ENCODE results near the gene NUAK1.
"Not testable (repeated sequence)": the region's sequence is repeated elsewhere in the genome, so short reads cannot be mapped to it uniquely, and the experiment has no call there.

Gene NUAK1

GRCh38 chr12:106145539-106146447 is 7.0 kb upstream of the NUAK1 start:
- DNase-seq = no peak

GRCh38 chr12:106144847-106145246 is 6.1 kb upstream of the NUAK1 start:
- DNase-seq = peak; percentile 7

- no peak for DNase-seq
Measured at GRCh38 chr12:106142591-106143261, 4.0 kb upstream of the NUAK1 start.

GRCh38 chr12:106141920-106142319 is 3.2 kb upstream of the NUAK1 start:
- DNase-seq = not testable (repeated sequence)

- DNase-seq = no peak
Measured at GRCh38 chr12:106141452-106141851, 2.7 kb upstream of the NUAK1 start.

DNA sequence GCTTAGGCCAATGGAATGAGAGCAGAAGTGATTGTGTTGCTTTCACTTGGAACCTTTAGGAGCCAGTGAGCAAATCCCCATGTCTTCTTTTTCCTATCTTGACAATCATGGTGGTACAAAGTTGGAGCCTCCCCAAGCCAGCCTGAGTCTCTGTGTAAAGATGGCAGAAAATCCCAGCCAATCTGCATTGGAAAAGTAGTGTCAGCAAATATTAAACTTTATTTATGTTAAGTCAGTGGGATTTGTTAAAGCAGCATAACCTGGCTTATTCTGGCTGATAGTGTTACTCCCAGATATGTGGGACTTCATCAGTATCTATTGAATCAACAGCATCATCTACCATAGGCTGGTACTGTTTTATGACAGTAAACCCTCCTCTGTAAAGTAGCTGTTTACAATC is 2.2 kb upstream of the NUAK1 start:
- DNase-seq = no peak

GRCh38 chr12:106140223-106140986 is 1.7 kb upstream of the NUAK1 start:
- no peak for DNase-seq

GRCh38 chr12:106139422-106140171 is 843 bp upstream of the NUAK1 start:
- no peak for DNase-seq

DNA sequence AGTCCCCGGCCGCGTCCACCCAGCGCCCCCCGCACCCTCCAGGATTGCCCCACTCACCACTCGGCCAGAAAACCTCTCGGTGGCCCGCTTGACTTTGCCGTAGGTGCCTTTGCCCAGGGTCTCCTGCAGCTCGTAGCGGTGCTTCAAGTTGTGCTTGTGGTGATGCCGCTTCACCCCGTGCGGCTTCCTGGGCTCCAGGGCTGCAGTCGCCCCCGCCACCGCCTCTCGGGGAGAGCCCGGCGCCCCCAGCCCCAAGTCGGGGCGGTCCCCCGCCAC is 459 bp downstream of the NUAK1 start:
- no peak for DNase-seq

DNA sequence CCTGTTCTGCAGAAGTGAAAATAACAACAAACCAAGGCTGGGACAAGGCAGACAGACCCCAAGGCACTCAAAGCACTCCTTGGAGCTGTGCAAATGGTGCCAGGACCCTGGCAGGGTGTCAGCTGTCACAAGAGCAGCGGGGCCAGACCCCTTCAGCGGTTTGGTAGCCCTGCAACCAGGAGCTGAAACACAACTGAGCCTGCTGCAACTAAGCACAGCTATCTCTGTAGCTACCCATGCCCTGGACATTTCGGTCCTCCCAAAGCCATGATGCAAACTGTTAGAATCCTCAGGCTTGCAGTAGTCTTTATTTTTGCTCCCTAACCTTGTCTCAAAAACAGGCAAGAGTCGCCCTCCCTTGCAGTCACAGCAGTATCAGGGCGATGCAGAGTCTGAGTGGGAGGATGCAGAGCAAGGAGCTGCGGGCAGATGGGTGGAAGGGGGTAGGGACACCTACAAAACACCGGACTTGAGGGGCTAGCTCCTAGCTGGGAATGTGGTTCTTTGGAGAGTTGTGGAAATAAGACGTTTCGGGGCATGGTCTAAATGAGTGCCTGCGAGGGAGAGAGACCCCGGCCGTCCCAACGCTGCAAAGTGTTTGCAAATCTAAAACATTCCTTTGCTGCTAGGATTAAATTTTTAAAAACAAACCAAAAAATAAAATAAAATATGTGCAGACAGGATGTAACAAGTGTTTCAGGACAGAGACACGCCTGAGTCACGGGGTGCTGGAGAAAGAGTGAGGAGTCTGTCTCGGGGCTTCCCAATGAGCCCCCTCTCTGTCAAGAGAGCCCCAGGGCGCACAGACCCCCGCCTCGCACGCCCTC is 1.0 kb downstream of the NUAK1 start:
- DNase-seq = no peak

DNA sequence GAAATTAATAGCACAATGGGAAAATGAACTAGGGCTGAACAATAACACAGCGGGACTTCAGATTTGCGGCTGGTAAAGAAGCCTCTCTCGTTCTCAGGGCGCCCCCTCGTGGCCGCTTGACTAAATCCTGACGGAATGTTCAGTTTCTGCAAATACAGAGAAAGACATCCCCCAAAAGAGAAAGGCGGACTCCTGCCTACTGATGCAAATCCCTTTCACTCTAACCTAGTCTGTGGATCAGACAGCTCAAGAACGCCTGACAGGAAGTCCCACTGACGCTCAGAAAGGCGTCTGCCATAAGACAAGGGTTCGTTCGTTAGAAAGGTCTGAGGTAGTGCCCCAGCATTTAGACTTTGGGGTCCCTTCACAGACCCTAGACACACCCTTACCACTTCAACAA is 2.5 kb downstream of the NUAK1 start:
- peak; percentile 64 for DNase-seq

- DNase-seq = no peak
Measured at GRCh38 chr12:106135781-106136180, 3.0 kb downstream of the NUAK1 start.

DNA sequence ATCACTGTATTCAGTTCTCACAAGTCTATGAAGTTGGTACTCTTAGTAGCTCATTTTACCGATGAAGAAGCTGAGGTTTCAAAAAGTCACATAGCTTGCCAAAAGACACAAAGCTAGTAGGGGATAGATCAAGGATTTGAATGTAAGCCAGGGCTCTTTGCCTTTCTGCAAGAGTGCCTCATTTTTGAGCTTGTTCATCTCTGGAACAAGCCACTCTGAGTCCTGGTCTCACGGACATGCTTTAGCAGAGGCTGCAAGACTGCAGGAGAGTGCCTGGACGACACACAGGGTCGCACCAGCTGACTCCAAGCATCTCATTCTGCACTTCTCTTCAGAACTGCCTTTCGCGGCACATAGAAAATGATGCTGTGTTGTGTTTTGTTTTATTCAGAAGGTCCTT is 3.7 kb downstream of the NUAK1 start:
- DNase-seq = no peak

DNA sequence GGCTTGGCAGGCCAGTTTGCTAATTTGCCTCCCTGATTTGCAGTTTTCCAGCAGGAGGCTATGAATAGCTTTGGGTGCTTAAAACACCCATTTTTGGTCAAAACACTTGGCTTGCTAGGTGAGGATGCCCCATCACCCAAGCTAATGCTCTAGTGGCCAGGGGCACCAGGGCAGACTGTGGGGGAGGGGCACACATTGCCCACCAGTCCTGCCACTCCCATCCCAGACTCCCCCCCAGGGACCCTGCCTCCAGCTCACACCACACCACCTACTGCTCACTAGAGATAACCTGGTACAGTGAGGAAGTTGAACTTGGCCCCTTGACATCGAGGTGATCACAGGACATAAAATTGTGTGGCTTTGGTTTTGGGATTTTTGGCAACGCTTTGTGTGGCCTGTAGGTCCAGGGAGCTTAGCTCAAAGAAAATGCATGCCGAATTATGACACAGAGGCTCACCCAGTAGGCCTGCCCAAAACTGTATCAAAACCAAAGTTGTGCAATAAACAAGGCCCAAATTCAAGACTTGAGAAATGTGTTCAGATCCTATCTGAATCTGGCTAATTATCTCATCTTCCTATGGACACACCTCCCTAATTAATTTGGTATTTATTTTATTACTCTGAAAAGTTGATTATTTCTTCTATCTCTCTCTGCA is 4.3 kb downstream of the NUAK1 start:
- DNase-seq = no peak

DNA sequence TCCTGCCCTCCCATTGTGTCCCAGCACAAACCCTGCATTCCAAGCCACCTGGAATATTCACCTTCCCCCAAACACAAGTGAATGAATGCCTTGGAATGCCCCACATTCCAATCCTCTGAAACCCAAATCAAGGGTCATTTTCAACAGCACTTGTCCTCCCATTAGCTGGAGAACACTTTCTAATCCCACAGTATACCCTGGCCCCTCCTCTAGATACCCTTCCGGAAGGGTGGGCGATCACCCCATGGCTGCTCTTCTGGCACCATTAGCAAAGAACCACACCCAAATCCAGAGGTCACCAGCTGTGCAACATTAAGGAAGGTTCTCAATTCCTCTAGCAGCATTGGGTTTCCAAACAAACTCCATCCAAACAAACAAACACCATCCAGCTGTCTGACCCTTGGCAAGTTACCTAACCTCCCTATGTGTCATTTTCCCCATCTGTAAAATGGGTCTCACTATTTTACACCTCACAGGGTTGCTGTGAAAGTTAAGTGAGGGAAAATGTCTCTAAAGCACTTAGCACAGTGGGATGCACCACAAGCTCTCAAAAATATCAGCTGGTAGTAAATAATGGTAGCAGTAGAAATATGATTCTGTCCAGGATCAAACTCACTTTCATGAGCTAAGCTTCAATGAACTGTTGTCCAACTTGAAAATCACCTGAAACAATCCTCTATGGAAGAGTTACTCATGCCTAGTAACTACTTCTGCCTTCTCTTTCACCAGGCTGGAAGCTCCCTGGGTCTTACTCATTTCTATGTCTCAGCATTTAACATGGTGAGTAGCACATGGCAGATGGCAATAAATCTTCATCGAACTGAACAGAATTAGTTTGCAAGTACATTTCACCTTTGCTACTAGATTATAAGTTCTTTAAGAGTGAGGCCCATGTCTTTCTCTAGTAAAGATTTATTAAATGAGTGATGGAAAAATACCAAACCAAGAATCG is 5.3 kb downstream of the NUAK1 start:
- no peak for DNase-seq

- no peak for DNase-seq
Measured at GRCh38 chr12:106132175-106133135, 6.3 kb downstream of the NUAK1 start.

DNA sequence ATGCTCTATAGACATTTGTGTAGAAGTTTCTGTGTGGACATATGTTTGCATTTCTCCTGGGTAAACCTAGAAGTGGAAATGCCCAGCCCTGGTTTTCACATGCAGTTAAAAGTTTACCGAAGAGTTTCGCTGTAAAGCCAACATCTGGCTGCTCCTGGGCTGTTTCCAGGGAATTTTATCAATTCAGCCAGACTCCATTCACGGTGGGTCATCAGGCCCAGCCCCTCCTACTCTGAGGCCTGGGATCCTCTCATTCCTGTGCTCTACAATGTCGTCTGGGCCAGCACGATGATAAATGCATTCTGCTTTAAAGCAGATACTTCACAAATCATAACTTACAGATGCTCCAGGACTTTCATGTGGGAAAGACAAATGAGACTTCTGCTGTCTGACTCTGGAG is 7.1 kb downstream of the NUAK1 start:
- DNase-seq = no peak

DNA sequence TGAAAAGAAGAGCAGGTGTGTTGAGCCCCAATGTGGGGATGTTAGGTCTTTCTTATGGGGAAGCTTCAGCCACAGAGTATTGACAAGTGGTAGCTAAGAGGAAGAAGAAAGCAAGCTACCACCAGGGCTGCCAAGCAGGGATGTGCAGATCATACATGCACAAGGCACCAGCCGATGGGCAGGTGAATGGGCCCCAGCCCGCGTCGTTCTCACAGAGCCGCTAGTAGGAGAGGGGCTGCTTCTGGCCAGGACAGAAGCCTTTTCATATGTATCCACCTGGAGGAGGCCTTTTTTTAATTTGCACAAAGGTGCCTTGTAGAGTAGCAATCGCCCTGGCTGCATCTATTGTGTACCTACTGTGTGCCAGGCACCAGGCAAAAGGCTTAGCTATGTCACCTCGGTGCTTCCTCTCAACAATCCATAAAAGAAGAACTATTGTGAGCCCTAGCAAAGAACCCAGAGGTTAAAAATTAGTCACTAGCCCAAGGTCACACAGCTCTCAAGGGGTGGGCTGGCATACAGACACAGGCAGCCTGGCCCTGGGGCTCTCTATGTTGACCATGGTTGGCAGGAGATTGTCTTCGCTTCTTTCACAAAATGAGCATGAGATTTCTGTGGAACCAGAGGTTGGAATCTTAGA is 8.2 kb downstream of the NUAK1 start:
- no peak for DNase-seq
